Mesothelial cell of epicardium (in vitro differentiated cells): Measurements from ENCODE around the gene ACAA1. TPM values are rescaled to one million over a fixed set of nuclear protein-coding genes. Genes with fewer than 3 reads are reported as not detected.

Source experiments
- DNase-seq, 2 experiments: peaks; one replicate each; pipeline ENCODE4 v3.0.0; 2021; ENCODE audit warnings: low spot score in 2 of 2; ENCODE audit not compliant: unreplicated experiment in 2 of 2
- H3K27ac Mint-ChIP-seq: 2 replicates; pipeline ENCODE4 v1.8.0; 2021; ENCODE audit warnings: mixed read lengths
- H3K27me3 Mint-ChIP-seq: 2 replicates; pipeline ENCODE4 v1.8.0; 2021; ENCODE audit warnings: low read depth, mixed read lengths
- H3K36me3 Mint-ChIP-seq: 2 replicates; pipeline ENCODE4 v1.8.0; 2021; ENCODE audit warnings: mixed read lengths
- H3K4me1 Mint-ChIP-seq: 2 replicates; pipeline ENCODE4 v1.8.0; 2021; ENCODE audit warnings: mixed read lengths
- H3K4me3 Mint-ChIP-seq: 2 replicates; pipeline ENCODE4 v1.8.0; 2021; ENCODE audit warnings: mild to moderate bottlenecking, moderate library complexity, mixed read lengths
- H3K9me3 Mint-ChIP-seq: 2 replicates; pipeline ENCODE4 v1.8.0; 2021; ENCODE audit warnings: mixed read lengths
- CTCF ChIP-seq: fragments of 200-600 bp; sonication (generic); IDR thresholded peaks from one replicate; pipeline ENCODE4 v1.5.0; 2021; ENCODE audit warnings: antibody characterized with exemption; ENCODE audit not compliant: unreplicated experiment
- total RNA-seq: library from RNA; stranded (reverse); gene quantifications from 3 replicates; pipeline ENCODE4 v1.2.1, GENCODE V29; 2021

ACAA1 gene
- total RNA-seq, 1 donor from 2014 or later = 57.7 TPM

- no peaks in the 10 kb centered on the region for H3K27me3 Mint-ChIP-seq
- no peak for DNase-seq
- H3K36me3 Mint-ChIP-seq = no peaks in the 10 kb centered on the region
- no peak overlapping the region for H3K4me3 Mint-ChIP-seq
- H3K27ac Mint-ChIP-seq = no peak overlapping the region
- H3K9me3 Mint-ChIP-seq = peaks cover 12% of the 10 kb centered on the region
- no peaks in the 10 kb centered on the region for H3K4me1 Mint-ChIP-seq
- no peak for TF ChIP-seq CTCF
Observed at GRCh38 chr3:38109580-38110313, 27.2 kb downstream of the ACAA1 start.

- Mint-ChIP-seq H3K27me3 (no peaks in the 10 kb centered on the region), H3K9me3 (peaks cover 15% of the 10 kb centered on the region), H3K4me3 (no peak overlapping the region), H3K4me1 (no peaks in the 10 kb centered on the region), H3K36me3 (no peaks in the 10 kb centered on the region), H3K27ac (no peak overlapping the region)
- no peak for DNase-seq
- TF ChIP-seq CTCF = no peak
Observed at GRCh38 chr3:38108649-38109579, 28.0 kb downstream of the ACAA1 start.

- DNase-seq = no peak
- no peak overlapping the region for H3K4me3 Mint-ChIP-seq
- peaks cover 15% of the 10 kb centered on the region for H3K9me3 Mint-ChIP-seq
- peaks cover 3% of the 10 kb centered on the region for H3K27me3 Mint-ChIP-seq
- no peaks in the 10 kb centered on the region for H3K4me1 Mint-ChIP-seq
- TF ChIP-seq CTCF = no peak
- no peak overlapping the region for H3K27ac Mint-ChIP-seq
- no peaks in the 10 kb centered on the region for H3K36me3 Mint-ChIP-seq
Observed at GRCh38 chr3:38107911-38108648, 28.8 kb downstream of the ACAA1 start.

- H3K4me1 Mint-ChIP-seq = no peaks in the 10 kb centered on the region
Observed at GRCh38 chr3:38105525-38105924, 31.4 kb downstream of the ACAA1 start.

More at GRCh38 chr3:38105525-38105924, 31.4 kb downstream of the ACAA1 start:
- Mint-ChIP-seq H3K4me3 (no peak overlapping the region), H3K27ac (no peak overlapping the region), H3K9me3 (peaks cover 15% of the 10 kb centered on the region), H3K27me3 (peaks cover 6% of the 10 kb centered on the region), H3K36me3 (no peaks in the 10 kb centered on the region)
- no peak for TF ChIP-seq CTCF
- no peak for DNase-seq
